Liver (tissue), 9 donors: ENCODE data around the gene HSDL2. TPM values are rescaled to one million over a fixed set of nuclear protein-coding genes. Genes with fewer than 3 reads are reported as not detected.

Source experiments
- DNase-seq: peaks from one replicate; pipeline ENCODE4 v3.0.0-alpha.2; 2017; ENCODE audit warnings: low spot score
- H3K27ac ChIP-seq, 2 donors: one replicate each; pipeline ENCODE4 v1.7.0; 2013; ENCODE audit warnings: inconsistent platforms in 2 of 2, low read length in 2 of 2, control low read depth in 1 of 2, low read depth in 1 of 2, mild to moderate bottlenecking in 1 of 2
- H3K27me3 ChIP-seq, 4 donors: one replicate each; pipeline versions ENCODE4 v1.6.1 to v1.7.0; 2013; ENCODE audit warnings: low read length in 3 of 4, inconsistent platforms in 1 of 4, mild to moderate bottlenecking in 1 of 4, moderate library complexity in 1 of 4; ENCODE audit not compliant: control insufficient read depth in 4 of 4, insufficient read depth in 4 of 4
- H3K36me3 ChIP-seq, 4 donors: one replicate each; pipeline versions ENCODE4 v1.6.1 to v1.7.0; 2013; ENCODE audit warnings: low read length in 3 of 4, mild to moderate bottlenecking in 3 of 4, low read depth in 1 of 4, moderate library complexity in 1 of 4; ENCODE audit not compliant: control insufficient read depth in 4 of 4, insufficient read depth in 3 of 4
- H3K4me1 ChIP-seq, 4 donors: one replicate each; pipeline versions ENCODE4 v1.6.1 to v1.7.0; 2013; ENCODE audit warnings: low read length in 3 of 4, mild to moderate bottlenecking in 3 of 4, moderate library complexity in 1 of 4; ENCODE audit not compliant: control insufficient read depth in 4 of 4, insufficient read depth in 4 of 4
- H3K4me3 ChIP-seq, 3 donors: one replicate each; pipeline versions ENCODE4 v1.6.1 to v1.7.0; 2013; ENCODE audit warnings: low read length in 3 of 3, control low read depth in 1 of 3, low read depth in 1 of 3, mild to moderate bottlenecking in 1 of 3
- H3K9ac ChIP-seq, 2 donors: one replicate each; pipeline ENCODE4 v1.7.0; 2013; ENCODE audit warnings: low read length in 2 of 2, mild to moderate bottlenecking in 2 of 2, moderate library complexity in 2 of 2, control low read depth in 1 of 2, low read depth in 1 of 2
- H3K9me3 ChIP-seq, 4 donors: one replicate each; pipeline versions ENCODE4 v1.6.1 to v1.7.0; 2013; ENCODE audit warnings: low read length in 3 of 4; ENCODE audit not compliant: control insufficient read depth in 4 of 4
- EGR1 ChIP-seq, 2 donors: IDR thresholded peaks; 2 replicates each; pipeline ENCODE4 v1.6.1; 2016 to 2018; ENCODE audit warnings: antibody characterized with exemption in 2 of 2, low read depth in 2 of 2
- FOXA1 ChIP-seq: IDR thresholded peaks from 2 replicates; pipeline ENCODE4 v1.6.1; 2016; ENCODE audit warnings: antibody characterized with exemption
- FOXA2 ChIP-seq: IDR thresholded peaks from 2 replicates; pipeline ENCODE4 v1.6.1; 2016; ENCODE audit warnings: antibody characterized with exemption
- GABPA ChIP-seq, 2 donors: IDR thresholded peaks in 1 of 2; conservative IDR thresholded peaks in 1 of 2; 2 replicates each; pipeline ENCODE4 v1.6.1; 2016; ENCODE audit warnings: antibody characterized with exemption in 2 of 2, mild to moderate bottlenecking in 1 of 2, moderate library complexity in 1 of 2
- HNF4A ChIP-seq, 2 donors: conservative IDR thresholded peaks; 2 replicates each; pipeline ENCODE4 v1.6.1; 2016; ENCODE audit warnings: antibody characterized with exemption in 2 of 2, mild to moderate bottlenecking in 2 of 2
- HNF4G ChIP-seq: IDR thresholded peaks from 2 replicates; pipeline ENCODE4 v1.6.1; 2016; ENCODE audit warnings: antibody characterized with exemption
- JUND ChIP-seq, 2 donors: IDR thresholded peaks; 2 replicates each; pipeline ENCODE4 v1.6.1; 2016; ENCODE audit warnings: antibody characterized with exemption in 2 of 2
- NR2F2 ChIP-seq: IDR thresholded peaks from 2 replicates; pipeline ENCODE4 v1.6.1; 2016; ENCODE audit warnings: antibody characterized with exemption
- RAD21 ChIP-seq, 2 donors: IDR thresholded peaks; 2 replicates each; pipeline ENCODE4 v1.6.1; 2016; ENCODE audit warnings: antibody characterized with exemption in 2 of 2, mild to moderate bottlenecking in 2 of 2
- RXRA ChIP-seq, 2 donors: IDR thresholded peaks; 2 replicates each; pipeline ENCODE4 v1.6.1; 2017 to 2018; ENCODE audit warnings: antibody characterized with exemption in 2 of 2, mild to moderate bottlenecking in 1 of 2
- SP1 ChIP-seq: IDR thresholded peaks from 2 replicates; pipeline ENCODE4 v1.6.1; 2018; ENCODE audit warnings: antibody characterized with exemption, mild to moderate bottlenecking
- TAF1 ChIP-seq: conservative IDR thresholded peaks from 2 replicates; pipeline ENCODE4 v1.6.1; 2016; ENCODE audit warnings: antibody characterized with exemption, mild to moderate bottlenecking
- YY1 ChIP-seq: IDR thresholded peaks from 2 replicates; pipeline ENCODE4 v1.6.1; 2016; ENCODE audit warnings: antibody characterized with exemption, mild to moderate bottlenecking
- WGBS: extraction: QIAGEN DNeasy Blood & Tissue Kit; methylation state at CpG from one replicate; pipeline ENCODE4 v1.1.7; 2013; 5-methylcytosine and 5-hydroxymethylcytosine counted together
- polyA plus RNA-seq, 2 donors: library from polyadenylated mRNA; stranded (reverse) in 1 of 2; unstranded in 1 of 2; fragments of 200-250 nt in 1 of 2; fragments of >200 nt in 1 of 2; fragmentation: Nextera tagmentation in 1 of 2; extraction: Ambion mirVana in 1 of 2; gene quantifications; one replicate each; pipeline versions ENCODE4 v1.2.1 to v1.2.3, GENCODE V29; 2013 to 2015
- total RNA-seq, 2 donors: library from RNA; depleted of rRNA; stranded (reverse); fragments of >200 nt; gene quantifications; one replicate each; pipeline ENCODE4 v1.2.3, GENCODE V29; 2014
- TF ChIP-seq, protein P1 (sequence below): IDR thresholded peaks from 2 replicates; pipeline ENCODE4 v1.6.1; 2016; ENCODE audit warnings: antibody characterized with exemption
- TF ChIP-seq, protein P2 (sequence below): IDR thresholded peaks from 2 replicates; pipeline ENCODE4 v1.6.1; 2016; ENCODE audit warnings: antibody characterized with exemption
- TF ChIP-seq, protein P3 (sequence below): IDR thresholded peaks from 2 replicates; pipeline ENCODE4 v1.6.1; 2016; ENCODE audit warnings: antibody characterized with exemption, mild to moderate bottlenecking
- TF ChIP-seq, protein P4 (sequence below): IDR thresholded peaks from 2 replicates; pipeline ENCODE4 v1.6.1; 2016; ENCODE audit warnings: antibody characterized with exemption
- TF ChIP-seq, protein P5 (sequence below): fragments of 150-350 bp; IDR thresholded peaks from 2 replicates; pipeline ENCODE4 v1.5.1; 2017; ENCODE audit warnings: improper control_type of control experiment, low read depth, low read length; ENCODE audit not compliant: missing input control
- donor health status: healthy.
- donor health status: healthy.
- donor health status: healthy.
- donor health status: healthy.
- donor health status: healthy.

The HSDL2 gene
- total and polyA plus RNA-seq, 4 donors = 26.1 to 135 (median 79.6) TPM

DNA sequence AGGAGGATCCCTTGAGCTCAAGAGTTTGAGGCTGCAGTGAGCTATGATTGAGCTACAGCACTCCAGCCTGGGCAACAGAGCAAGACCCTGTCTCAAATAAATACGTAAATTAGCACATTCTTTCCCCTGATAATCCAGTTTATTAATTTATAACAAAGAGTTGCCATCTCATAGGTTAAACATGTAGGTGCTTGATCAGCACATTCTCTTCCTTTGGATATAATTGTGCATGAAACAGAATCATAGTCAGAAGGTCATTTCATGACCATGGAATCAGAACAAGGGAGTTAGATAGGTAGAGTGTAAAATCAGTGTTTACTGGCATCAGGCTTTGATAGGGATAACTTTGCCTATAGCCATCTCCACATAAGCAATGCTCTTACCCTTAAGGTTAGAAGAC, 63.7 kb downstream of the HSDL2 start:
- Histone ChIP-seq H3K27ac (no peak overlapping the region), H3K4me3 (no peak overlapping the region), H3K36me3 (peaks cover 5 to 25% (median 12%) of the 10 kb centered on the region in 4 donors), H3K27me3 (no peaks in the 10 kb centered on the region), H3K9ac (no peak overlapping the region), H3K4me1 (no peaks in the 10 kb centered on the region), H3K9me3 (no peaks in the 10 kb centered on the region)
- WGBS = 87% methylated on average over 1 of the region's 1 CpG
- TF ChIP-seq HNF4A (conservative IDR thresholded peaks at IDR 0.05) (no peak), JUND (IDR thresholded peaks at IDR 0.05) (no peak), FOXA1 (no peak), GABPA (IDR thresholded peaks at IDR 0.05 in 1 of 2, conservative IDR thresholded peaks at IDR 0.05 in 1 of 2) (no peak), FOXA2 (no peak)
- TF ChIP-seq, protein P1, sequence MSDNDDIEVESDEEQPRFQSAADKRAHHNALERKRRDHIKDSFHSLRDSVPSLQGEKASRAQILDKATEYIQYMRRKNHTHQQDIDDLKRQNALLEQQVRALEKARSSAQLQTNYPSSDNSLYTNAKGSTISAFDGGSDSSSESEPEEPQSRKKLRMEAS = no peak
- TF ChIP-seq, protein P2, sequence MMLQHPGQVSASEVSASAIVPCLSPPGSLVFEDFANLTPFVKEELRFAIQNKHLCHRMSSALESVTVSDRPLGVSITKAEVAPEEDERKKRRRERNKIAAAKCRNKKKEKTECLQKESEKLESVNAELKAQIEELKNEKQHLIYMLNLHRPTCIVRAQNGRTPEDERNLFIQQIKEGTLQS = no peak
- no peak for DNase-seq

DNA sequence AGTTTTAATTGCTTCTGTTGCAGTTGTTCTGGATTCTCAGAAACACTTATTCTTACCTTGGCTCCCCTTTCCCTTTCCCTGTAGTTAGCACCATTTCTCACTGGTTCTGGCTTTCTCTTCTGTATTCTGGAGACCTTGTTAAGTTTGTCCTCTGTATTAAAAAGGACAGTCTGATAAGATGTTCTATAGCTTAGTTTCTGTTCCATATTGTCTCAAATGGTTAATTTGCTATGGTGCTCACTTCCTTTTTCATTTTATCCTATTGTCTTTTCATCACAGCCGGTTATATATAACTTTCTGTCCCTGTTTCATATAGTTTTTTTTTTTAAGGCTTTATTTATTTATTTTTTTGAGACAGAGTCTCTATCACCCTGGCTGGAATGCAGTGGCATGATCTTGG, 65.3 kb downstream of the HSDL2 start:
- no peaks in the 10 kb centered on the region for H3K4me1 ChIP-seq
- TF ChIP-seq RAD21 (IDR thresholded peaks at IDR 0.05) (no peak), HNF4A (conservative IDR thresholded peaks at IDR 0.05) (no peak), EGR1 (IDR thresholded peaks at IDR 0.05; ENCODE audit: low read depth in 2 of 2) (no peak), TAF1 (no peak), RXRA (IDR thresholded peaks at IDR 0.05) (no peak), GABPA (IDR thresholded peaks at IDR 0.05 in 1 of 2, conservative IDR thresholded peaks at IDR 0.05 in 1 of 2) (no peak), NR2F2 (no peak), FOXA2 (no peak), YY1 (no peak), FOXA1 (no peak), HNF4G (no peak), SP1 (no peak), JUND (IDR thresholded peaks at IDR 0.05) (no peak)
- TF ChIP-seq, protein P3, sequence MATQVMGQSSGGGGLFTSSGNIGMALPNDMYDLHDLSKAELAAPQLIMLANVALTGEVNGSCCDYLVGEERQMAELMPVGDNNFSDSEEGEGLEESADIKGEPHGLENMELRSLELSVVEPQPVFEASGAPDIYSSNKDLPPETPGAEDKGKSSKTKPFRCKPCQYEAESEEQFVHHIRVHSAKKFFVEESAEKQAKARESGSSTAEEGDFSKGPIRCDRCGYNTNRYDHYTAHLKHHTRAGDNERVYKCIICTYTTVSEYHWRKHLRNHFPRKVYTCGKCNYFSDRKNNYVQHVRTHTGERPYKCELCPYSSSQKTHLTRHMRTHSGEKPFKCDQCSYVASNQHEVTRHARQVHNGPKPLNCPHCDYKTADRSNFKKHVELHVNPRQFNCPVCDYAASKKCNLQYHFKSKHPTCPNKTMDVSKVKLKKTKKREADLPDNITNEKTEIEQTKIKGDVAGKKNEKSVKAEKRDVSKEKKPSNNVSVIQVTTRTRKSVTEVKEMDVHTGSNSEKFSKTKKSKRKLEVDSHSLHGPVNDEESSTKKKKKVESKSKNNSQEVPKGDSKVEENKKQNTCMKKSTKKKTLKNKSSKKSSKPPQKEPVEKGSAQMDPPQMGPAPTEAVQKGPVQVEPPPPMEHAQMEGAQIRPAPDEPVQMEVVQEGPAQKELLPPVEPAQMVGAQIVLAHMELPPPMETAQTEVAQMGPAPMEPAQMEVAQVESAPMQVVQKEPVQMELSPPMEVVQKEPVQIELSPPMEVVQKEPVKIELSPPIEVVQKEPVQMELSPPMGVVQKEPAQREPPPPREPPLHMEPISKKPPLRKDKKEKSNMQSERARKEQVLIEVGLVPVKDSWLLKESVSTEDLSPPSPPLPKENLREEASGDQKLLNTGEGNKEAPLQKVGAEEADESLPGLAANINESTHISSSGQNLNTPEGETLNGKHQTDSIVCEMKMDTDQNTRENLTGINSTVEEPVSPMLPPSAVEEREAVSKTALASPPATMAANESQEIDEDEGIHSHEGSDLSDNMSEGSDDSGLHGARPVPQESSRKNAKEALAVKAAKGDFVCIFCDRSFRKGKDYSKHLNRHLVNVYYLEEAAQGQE = no peak
- TF ChIP-seq, protein P1 = no peak
- TF ChIP-seq, protein P4, sequence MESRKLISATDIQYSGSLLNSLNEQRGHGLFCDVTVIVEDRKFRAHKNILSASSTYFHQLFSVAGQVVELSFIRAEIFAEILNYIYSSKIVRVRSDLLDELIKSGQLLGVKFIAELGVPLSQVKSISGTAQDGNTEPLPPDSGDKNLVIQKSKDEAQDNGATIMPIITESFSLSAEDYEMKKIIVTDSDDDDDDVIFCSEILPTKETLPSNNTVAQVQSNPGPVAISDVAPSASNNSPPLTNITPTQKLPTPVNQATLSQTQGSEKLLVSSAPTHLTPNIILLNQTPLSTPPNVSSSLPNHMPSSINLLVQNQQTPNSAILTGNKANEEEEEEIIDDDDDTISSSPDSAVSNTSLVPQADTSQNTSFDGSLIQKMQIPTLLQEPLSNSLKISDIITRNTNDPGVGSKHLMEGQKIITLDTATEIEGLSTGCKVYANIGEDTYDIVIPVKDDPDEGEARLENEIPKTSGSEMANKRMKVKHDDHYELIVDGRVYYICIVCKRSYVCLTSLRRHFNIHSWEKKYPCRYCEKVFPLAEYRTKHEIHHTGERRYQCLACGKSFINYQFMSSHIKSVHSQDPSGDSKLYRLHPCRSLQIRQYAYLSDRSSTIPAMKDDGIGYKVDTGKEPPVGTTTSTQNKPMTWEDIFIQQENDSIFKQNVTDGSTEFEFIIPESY = no peak
- TF ChIP-seq, protein P2 = no peak
- TF ChIP-seq, protein P5, sequence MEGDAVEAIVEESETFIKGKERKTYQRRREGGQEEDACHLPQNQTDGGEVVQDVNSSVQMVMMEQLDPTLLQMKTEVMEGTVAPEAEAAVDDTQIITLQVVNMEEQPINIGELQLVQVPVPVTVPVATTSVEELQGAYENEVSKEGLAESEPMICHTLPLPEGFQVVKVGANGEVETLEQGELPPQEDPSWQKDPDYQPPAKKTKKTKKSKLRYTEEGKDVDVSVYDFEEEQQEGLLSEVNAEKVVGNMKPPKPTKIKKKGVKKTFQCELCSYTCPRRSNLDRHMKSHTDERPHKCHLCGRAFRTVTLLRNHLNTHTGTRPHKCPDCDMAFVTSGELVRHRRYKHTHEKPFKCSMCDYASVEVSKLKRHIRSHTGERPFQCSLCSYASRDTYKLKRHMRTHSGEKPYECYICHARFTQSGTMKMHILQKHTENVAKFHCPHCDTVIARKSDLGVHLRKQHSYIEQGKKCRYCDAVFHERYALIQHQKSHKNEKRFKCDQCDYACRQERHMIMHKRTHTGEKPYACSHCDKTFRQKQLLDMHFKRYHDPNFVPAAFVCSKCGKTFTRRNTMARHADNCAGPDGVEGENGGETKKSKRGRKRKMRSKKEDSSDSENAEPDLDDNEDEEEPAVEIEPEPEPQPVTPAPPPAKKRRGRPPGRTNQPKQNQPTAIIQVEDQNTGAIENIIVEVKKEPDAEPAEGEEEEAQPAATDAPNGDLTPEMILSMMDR = no peak
- no peak for DNase-seq
- no peak overlapping the region for H3K9ac ChIP-seq
- no peaks in the 10 kb centered on the region for H3K9me3 ChIP-seq
- no peak overlapping the region for H3K27ac ChIP-seq
- no peaks in the 10 kb centered on the region for H3K27me3 ChIP-seq
- 79% methylated on average over 1 of the region's 1 CpG for WGBS
- no peak overlapping the region for H3K4me3 ChIP-seq
- H3K36me3 ChIP-seq = peaks cover 5 to 21% (median 10%) of the 10 kb centered on the region in 4 donors
